Activated T-helper 1 cell treated with Interleukin-2 at 50 U/mL for 16 hours (primary cell): ENCODE results near the gene CYS1.
"Not testable (repeated sequence)": the region's sequence is repeated elsewhere in the genome, so short reads cannot be mapped to it uniquely, and the experiment has no call there.

Experiments used
- DNase-seq: peaks from one replicate; pipeline ENCODE4 v3.0.0-alpha.2; 2020; ENCODE audit warnings: low read depth

The CYS1 gene

DNA sequence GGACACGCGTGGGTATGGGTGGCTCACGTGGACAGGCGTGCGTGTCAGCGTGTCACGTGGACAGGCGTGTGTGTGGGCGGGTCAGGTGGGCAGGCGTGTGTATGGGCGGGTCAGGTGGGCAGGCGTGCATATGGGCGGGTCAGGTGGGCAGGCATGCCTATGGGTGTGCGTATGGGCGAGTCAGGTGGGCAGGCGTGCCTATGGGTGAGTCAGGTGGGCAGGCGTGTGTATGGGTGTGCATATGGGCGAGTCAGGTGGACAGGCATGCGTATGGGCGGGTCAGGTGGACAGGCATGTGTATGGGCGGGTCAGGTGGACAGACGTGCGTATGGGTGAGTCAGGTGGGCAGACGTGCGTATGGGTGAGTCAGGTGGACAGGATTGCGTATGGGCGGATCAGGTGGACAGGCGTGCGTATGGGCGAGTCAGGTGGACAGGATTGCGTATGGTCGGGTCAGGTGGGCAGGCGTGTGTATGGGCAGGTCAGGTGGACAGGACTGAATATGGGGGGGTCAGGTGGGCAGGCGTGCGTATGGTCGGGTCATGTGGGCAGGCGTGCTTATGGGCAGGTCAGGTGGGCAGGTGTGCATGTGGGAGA, 67.7 kb downstream of the CYS1 start:
- DNase-seq = not testable (repeated sequence)

DNA sequence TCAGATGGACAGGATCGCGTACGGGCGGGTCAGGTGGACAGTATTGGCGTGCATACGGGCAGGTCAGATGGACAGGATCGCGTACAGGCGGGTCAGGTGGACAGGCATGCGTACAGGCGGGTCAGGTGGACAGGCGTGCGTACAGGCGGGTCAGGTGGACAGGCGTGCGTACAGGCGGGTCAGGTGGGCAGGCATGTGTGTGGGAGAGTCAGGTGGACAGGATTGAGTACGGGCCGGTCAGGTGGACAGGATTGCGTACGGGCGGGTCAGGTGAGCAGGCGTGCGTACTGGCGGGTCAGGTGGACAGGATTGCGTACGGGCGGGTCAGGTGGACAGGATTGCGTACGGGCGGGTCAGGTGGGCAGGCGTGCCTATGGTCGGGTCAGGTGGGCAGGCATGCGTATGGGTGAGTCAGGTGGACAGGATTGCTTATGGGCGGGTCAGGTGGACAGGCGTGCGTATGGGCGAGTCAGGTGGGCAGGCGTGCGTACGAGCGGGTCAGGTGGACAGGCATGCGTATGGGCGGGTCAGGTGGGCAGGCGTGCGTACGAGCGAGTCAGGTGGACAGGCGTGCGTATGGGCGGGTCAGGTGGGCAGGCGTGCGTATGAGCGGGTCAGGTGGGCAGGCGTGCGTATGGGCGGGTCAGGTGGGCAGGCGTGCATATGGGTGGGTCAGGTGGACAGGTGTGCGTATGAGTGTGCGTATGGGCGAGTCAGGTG, 68.4 kb downstream of the CYS1 start:
- not testable (repeated sequence) for DNase-seq

GRCh38 chr2:10010861-10011605, 69.2 kb downstream of the CYS1 start:
- DNase-seq = not testable (repeated sequence)

DNA sequence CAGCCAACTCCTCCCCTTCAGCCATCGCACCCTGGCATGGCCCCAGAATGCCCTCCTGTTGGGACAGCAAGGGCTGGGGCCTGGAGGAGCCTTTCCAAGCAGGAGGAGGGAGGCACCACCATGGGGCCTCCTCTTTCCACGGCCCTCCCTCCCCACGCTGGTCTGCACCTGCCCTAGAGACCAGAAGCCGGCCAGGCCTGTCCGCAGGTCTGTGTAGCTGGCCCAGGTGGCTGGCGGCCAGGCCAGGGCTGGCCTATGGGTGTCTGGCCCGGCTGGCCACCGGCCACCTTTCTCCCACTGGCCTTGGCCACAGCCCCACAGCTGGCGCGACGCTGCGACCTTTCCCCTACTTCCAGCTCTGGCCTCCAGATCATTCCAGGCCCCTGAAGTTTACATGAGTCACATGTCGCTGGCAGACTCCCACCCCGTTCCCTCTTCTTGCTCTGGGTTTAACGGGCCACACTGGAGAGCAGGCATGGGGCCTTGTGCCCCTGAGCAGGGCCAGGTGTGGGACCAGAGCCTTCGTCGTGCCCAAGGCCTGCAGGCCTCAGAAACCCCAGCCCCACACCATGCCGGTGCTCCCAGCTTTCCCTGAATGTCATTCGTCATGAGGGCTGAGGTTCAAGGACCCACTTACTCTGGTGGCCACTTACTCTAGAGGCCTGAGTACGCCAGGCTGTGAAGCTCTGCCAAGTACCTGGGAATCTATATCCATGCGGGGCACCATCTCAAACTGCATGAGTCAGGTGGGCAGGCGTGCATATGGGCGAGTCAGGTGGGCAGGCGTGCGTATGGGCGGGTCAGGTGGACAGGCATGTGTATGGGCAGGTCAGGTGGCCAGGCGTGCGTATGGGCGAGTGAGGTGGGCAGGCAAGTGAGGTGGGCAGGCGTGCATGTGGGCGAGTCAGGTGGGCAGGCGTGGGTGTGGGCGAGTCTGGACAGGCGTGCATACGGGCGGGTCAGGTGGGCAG, 70.1 kb downstream of the CYS1 start:
- no peak for DNase-seq

DNA sequence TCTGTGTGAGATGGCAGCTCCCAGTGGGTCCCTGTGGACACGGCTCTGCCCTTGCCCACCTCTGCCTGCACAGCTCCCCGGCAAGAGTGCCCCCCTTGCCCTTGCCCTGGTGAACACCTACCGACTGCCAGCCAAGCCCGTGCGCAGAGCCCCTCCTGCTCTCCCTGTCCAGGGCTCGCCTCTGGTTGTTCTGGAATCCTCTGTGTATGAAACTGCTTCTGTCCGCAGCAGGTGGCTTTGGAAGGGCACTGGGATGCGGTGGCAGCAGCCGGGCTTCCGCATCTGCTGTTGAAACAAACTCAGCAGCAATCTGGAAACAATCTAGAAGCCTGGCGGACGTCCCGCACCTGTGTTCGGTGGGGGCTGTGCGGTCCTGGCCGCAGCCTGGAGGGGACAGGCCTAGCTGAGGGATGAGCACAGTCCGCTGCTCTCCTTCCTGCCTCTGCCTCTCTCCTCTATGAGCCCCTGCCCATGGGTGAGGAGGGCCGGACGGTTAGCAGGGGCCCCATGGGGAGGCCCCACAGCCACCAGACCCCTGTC, 70.9 kb downstream of the CYS1 start:
- no peak for DNase-seq

DNA sequence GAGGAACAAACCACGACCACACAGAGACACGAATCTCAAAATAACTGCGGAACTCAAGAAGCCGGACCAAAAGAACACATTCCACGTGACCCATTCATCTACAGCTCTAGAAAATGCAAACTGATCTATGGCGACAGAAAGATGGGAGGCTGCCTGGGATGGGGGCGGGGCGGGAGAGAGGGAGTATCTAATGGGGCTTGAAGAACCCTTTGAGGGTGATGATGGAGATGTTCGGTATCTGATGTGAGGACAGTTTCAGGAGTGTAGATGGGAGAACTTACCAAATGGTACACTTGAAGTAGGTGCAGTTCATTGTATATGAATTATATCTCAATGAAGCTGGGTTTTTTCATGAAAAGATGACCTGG, 71.4 kb downstream of the CYS1 start:
- no peak for DNase-seq

DNA sequence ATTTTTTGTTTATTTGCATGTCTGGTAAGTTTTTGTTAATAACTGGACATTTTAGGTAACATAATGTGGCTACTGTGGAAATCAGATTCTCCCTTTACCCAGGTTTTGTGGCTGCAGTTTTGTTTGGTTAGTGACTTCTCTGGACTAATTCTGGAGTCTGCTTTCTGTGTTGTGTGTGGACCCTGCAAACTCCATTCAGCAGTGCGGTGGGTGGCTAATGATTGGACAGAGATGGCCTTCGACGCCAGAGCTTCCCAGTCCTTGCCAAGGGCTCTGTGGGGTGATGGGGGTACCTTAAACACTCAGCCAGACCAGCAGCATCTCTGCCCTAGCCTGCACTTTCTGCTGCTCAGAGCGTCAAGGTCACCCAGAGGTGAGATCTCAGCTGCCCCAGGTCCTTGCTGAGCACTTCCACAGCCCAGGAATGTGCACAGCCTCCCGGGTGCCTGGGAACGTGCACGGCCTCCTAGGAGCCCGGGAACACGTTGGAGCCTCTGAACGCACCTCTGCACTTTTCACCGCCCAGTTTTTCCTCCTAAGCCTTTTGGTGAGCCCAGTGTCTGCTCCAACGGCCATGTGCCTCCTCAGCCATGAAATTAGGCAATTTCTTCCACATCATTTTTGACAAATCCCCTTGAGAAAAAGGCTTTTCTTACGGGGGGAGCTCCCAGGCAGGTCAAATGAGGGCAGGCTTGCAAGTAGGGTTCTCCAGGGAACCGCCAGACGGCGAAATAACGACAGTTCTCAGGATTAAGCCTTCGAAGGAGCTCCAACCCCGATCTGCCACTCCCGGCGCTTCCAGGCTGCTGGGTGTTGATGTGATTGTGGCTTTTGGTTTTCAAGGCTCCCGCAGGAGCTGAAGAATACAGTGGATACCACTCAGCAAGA, 72.0 kb downstream of the CYS1 start:
- no peak for DNase-seq

GRCh38 chr2:10007435-10007834, 72.8 kb downstream of the CYS1 start:
- no peak for DNase-seq
